Naive thymus-derived CD8-positive, alpha-beta T cell (primary cell): ENCODE measurements around the gene WDTC1. TPM values are rescaled to one million over a fixed set of nuclear protein-coding genes. Genes with fewer than 3 reads are reported as not detected.
"Not testable (repeated sequence)": the region's sequence is repeated elsewhere in the genome, so short reads cannot be mapped to it uniquely, and the experiment has no call there.

Experiments
- ATAC-seq, 2 donors: fragments of 150-1000 bp; cut with Tn5 transposase in 1 of 2; sonication (Bioruptor Pico), chemical (Tn5 transposase) in 1 of 2; 1 replicate in 1 of 2; 2 replicates in 1 of 2; pipeline ENCODE4 v1.10.0; 2021; ENCODE audit warnings: mild to moderate bottlenecking in 2 of 2, moderate library complexity in 2 of 2
- POLR2A ChIA-PET: fragments of 350-600 bp; sonication (Branson Sonifier 250); formaldehyde crosslinking; loops from one replicate; lab custom pipeline; 2021; ENCODE audit warnings: antibody characterized with exemption; lab: Charles Lee
- DNase-seq, 10 donors: peaks; one replicate each; pipeline versions ENCODE4 v3.0.0 to v3.0.0-alpha.2; 2020 to 2022
- H3K27ac Mint-ChIP-seq, 10 donors: one replicate each; pipeline ENCODE4 v1.8.0; 2020 to 2022; ENCODE audit warnings: mild to moderate bottlenecking in 10 of 10, mixed read lengths in 10 of 10, moderate library complexity in 4 of 10, inconsistent platforms in 1 of 10
- H3K27me3 Mint-ChIP-seq, 5 donors: one replicate each; pipeline ENCODE4 v1.8.0; 2021 to 2022; ENCODE audit warnings: mixed read lengths in 5 of 5
- H3K36me3 Mint-ChIP-seq, 3 donors: one replicate each; pipeline ENCODE4 v1.8.0; 2020 to 2022; ENCODE audit warnings: mixed read lengths in 3 of 3, mild to moderate bottlenecking in 2 of 3, inconsistent platforms in 1 of 3
- H3K4me1 Mint-ChIP-seq, 4 donors: one replicate each; pipeline ENCODE4 v1.8.0; 2021 to 2022; ENCODE audit warnings: mixed read lengths in 4 of 4
- H3K4me3 Mint-ChIP-seq, 10 donors: one replicate each; pipeline ENCODE4 v1.8.0; 2020 to 2022; ENCODE audit warnings: mild to moderate bottlenecking in 10 of 10, mixed read lengths in 10 of 10, moderate library complexity in 6 of 10, inconsistent platforms in 1 of 10
- H3K9me3 Mint-ChIP-seq, 9 donors: one replicate each; pipeline ENCODE4 v1.8.0; 2020 to 2022; ENCODE audit warnings: mixed read lengths in 9 of 9, mild to moderate bottlenecking in 3 of 9, inconsistent platforms in 1 of 9, moderate library complexity in 1 of 9
- polyA plus RNA-seq, 3 donors: library from polyadenylated mRNA; unstranded; fragments of 300-500 nt; fragmentation: Illumina TruSeq; gene quantifications; one replicate each; pipeline ENCODE4 v1.2.3, GENCODE V29; 2021
- total RNA-seq, 8 experiments: library from RNA in 2 of 8; stranded (reverse) in 2 of 8; gene quantifications; one replicate each; pipeline ENCODE4 v1.2.3 and lab custom pipeline; 2021 to 2026

The WDTC1 gene
- total and polyA plus RNA-seq, 5 experiments from 2014 or later: 4.0 to 58.2 (median 5.8) TPM

GRCh38 chr1:27255136-27255535 lies 20.7 kb downstream of the WDTC1 start:
- Mint-ChIP-seq H3K4me1 (peaks cover 17 to 75% (median 59%) of the 10 kb centered on the region in 4 donors), H3K27ac (peak overlapping the region in 8 of 10 donors; percentile 0 to 66 (median 19)), H3K9me3 (no peaks in the 10 kb centered on the region), H3K4me3 (peak overlapping the region in 9 of 10 donors; percentile 2 to 50 (median 24)), H3K36me3 (peaks cover 0 to 5% (median 0%) of the 10 kb centered on the region in 3 donors), H3K27me3 (no peaks in the 10 kb centered on the region)
- DNase-seq: no peak
- POLR2A ChIA-PET: no interaction called here
- no peak for ATAC-seq

- H3K27ac Mint-ChIP-seq: peak overlapping the region in 6 of 10 donors; percentile 19 to 85 (median 82)
- H3K9me3 Mint-ChIP-seq: no peaks in the 10 kb centered on the region
- peaks cover 17 to 64% (median 53%) of the 10 kb centered on the region in 4 donors for H3K4me1 Mint-ChIP-seq
- H3K4me3 Mint-ChIP-seq: peak overlapping the region in 2 of 10 donors; percentile 13 to 26
- POLR2A ChIA-PET: interaction anchor here (0.5 to 1.3 kb wide), 2 partner anchors 17 to 20 kb away, joined by 3 to 5 read pairs; no protein-coding TSS in a partner anchor
- H3K36me3 Mint-ChIP-seq: peaks cover 0 to 12% (median 9%) of the 10 kb centered on the region in 3 donors
- no peaks in the 10 kb centered on the region for H3K27me3 Mint-ChIP-seq
- no peak for ATAC-seq
- no peak for DNase-seq
These were observed 22.7 kb downstream of the WDTC1 start for GRCh38 chr1:27257155-27257554.

- Mint-ChIP-seq H3K27me3 (no peaks in the 10 kb centered on the region), H3K4me3 (peak overlapping the region; percentile 16 to 80 (median 58)), H3K36me3 (peaks cover 0 to 23% (median 14%) of the 10 kb centered on the region in 3 donors), H3K9me3 (no peaks in the 10 kb centered on the region), H3K4me1 (peaks cover 14 to 50% (median 39%) of the 10 kb centered on the region in 4 donors), H3K27ac (peak overlapping the region; percentile 56 to 97 (median 86))
- POLR2A ChIA-PET: interaction anchor here (0.6 to 1.3 kb wide), 5 partner anchors 22 to 262 kb away, joined by 3 to 6 read pairs (median 3); partner anchors contain the start of gene WDTC1
- peak; percentile 86 to 88 for ATAC-seq
- DNase-seq: peak in 4 of 10 donors; percentile 6 to 52 (median 40)
These were observed 24.2 kb downstream of the WDTC1 start for GRCh38 chr1:27258598-27258997.

GRCh38 chr1:27267153-27267552 lies 32.7 kb downstream of the WDTC1 start:
- Mint-ChIP-seq H3K27ac (peak overlapping the region in 1 of 10 donors; percentile 19), H3K36me3 (peaks cover 4 to 66% (median 10%) of the 10 kb centered on the region in 3 donors), H3K9me3 (no peaks in the 10 kb centered on the region), H3K4me3 (no peak overlapping the region), H3K4me1 (peaks cover 0 to 1% (median under 1%) of the 10 kb centered on the region in 4 donors), H3K27me3 (no peaks in the 10 kb centered on the region)
- ATAC-seq: no peak
- DNase-seq: no peak
- POLR2A ChIA-PET: no interaction called here

- Mint-ChIP-seq H3K27ac (no peak overlapping the region), H3K4me1 (peaks cover 0 to 1% (median under 1%) of the 10 kb centered on the region in 4 donors), H3K4me3 (no peak overlapping the region), H3K27me3 (no peaks in the 10 kb centered on the region), H3K9me3 (no peaks in the 10 kb centered on the region), H3K36me3 (peaks cover 7 to 60% (median 8%) of the 10 kb centered on the region in 3 donors)
- no peak for ATAC-seq
- POLR2A ChIA-PET: no interaction called here
- DNase-seq: no peak
These were observed 34.8 kb downstream of the WDTC1 start for GRCh38 chr1:27269276-27269675.

- peak overlapping the region in 3 of 10 donors; percentile 6 to 35 (median 12) for H3K27ac Mint-ChIP-seq
- DNase-seq (no peak), ATAC-seq (no peak)
- no peaks in the 10 kb centered on the region for H3K27me3 Mint-ChIP-seq
- no peak overlapping the region for H3K4me3 Mint-ChIP-seq
- POLR2A ChIA-PET: no interaction called here
- peaks cover 0 to 18% (median under 1%) of the 10 kb centered on the region in 4 donors for H3K4me1 Mint-ChIP-seq
- peaks cover 0 to 6% (median 2%) of the 10 kb centered on the region in 9 donors for H3K9me3 Mint-ChIP-seq
- H3K36me3 Mint-ChIP-seq: peaks cover 21 to 56% (median 28%) of the 10 kb centered on the region in 3 donors
These were observed 39.8 kb downstream of the WDTC1 start for GRCh38 chr1:27274204-27274603.

- Mint-ChIP-seq H3K27ac (peak overlapping the region in 2 of 10 donors; percentile 8 to 21), H3K9me3 (peaks cover 0 to 6% (median 2%) of the 10 kb centered on the region in 9 donors)
These were observed 41.3 kb downstream of the WDTC1 start for GRCh38 chr1:27275696-27276095.

GRCh38 chr1:27284425-27285273 lies 50.2 kb downstream of the WDTC1 start:
- Mint-ChIP-seq H3K36me3 (peaks cover 4 to 53% (median 5%) of the 10 kb centered on the region in 3 donors), H3K27ac (peak overlapping the region in 6 of 10 donors; percentile 3 to 72 (median 28)), H3K9me3 (no peaks in the 10 kb centered on the region), H3K4me1 (peaks cover 3 to 7% (median 5%) of the 10 kb centered on the region in 4 donors), H3K4me3 (no peak overlapping the region), H3K27me3 (no peaks in the 10 kb centered on the region)
- peak; percentile 69 to 94 (median 84) for DNase-seq
- ATAC-seq: peak; percentile 94 to 99
- POLR2A ChIA-PET: interaction anchor here (3.4 kb wide), 1 partner anchor 172 kb away, joined by 14 read pairs; no protein-coding TSS in a partner anchor

More at GRCh38 chr1:27275696-27276095, 41.3 kb downstream of the WDTC1 start:
- no peak for ATAC-seq
- POLR2A ChIA-PET: no interaction called here
- H3K36me3 Mint-ChIP-seq: peaks cover 19 to 45% (median 26%) of the 10 kb centered on the region in 3 donors
- no peaks in the 10 kb centered on the region for H3K27me3 Mint-ChIP-seq
- H3K4me1 Mint-ChIP-seq: peaks cover 0 to 19% (median 0%) of the 10 kb centered on the region in 4 donors
- H3K4me3 Mint-ChIP-seq: no peak overlapping the region
- no peak for DNase-seq

GRCh38 chr1:27285274-27285660 lies 50.8 kb downstream of the WDTC1 start:
- Mint-ChIP-seq H3K27ac (no peak overlapping the region), H3K4me3 (no peak overlapping the region), H3K36me3 (peaks cover 5 to 58% (median 6%) of the 10 kb centered on the region in 3 donors), H3K9me3 (no peaks in the 10 kb centered on the region), H3K4me1 (peaks cover 3 to 5% (median 5%) of the 10 kb centered on the region in 4 donors), H3K27me3 (no peaks in the 10 kb centered on the region)
- DNase-seq (no peak), ATAC-seq (no peak)
- POLR2A ChIA-PET: interaction anchor here (0.7 to 3.4 kb wide), 3 partner anchors 17 to 172 kb away, joined by 3 to 14 read pairs (median 3); no protein-coding TSS in a partner anchor

GRCh38 chr1:27285821-27286220 lies 51.4 kb downstream of the WDTC1 start:
- H3K27me3 Mint-ChIP-seq, H3K4me1 Mint-ChIP-seq, H3K9me3 Mint-ChIP-seq, H3K4me3 Mint-ChIP-seq, ATAC-seq, DNase-seq: not testable (repeated sequence)
- Mint-ChIP-seq H3K36me3 (peaks cover 5 to 64% (median 6%) of the 10 kb centered on the region in 3 donors), H3K27ac (peak overlapping the region in 1 of 10 donors; percentile 14)
- POLR2A ChIA-PET: interaction anchor here (0.7 to 3.4 kb wide), 3 partner anchors 17 to 173 kb away, joined by 3 to 14 read pairs (median 3); no protein-coding TSS in a partner anchor

GRCh38 chr1:27289125-27289524 lies 54.7 kb downstream of the WDTC1 start:
- POLR2A ChIA-PET, H3K4me1 Mint-ChIP-seq, H3K27ac Mint-ChIP-seq, H3K9me3 Mint-ChIP-seq, H3K4me3 Mint-ChIP-seq, ATAC-seq, DNase-seq, H3K27me3 Mint-ChIP-seq: not testable (repeated sequence)
- H3K36me3 Mint-ChIP-seq: peaks cover 5 to 67% (median 11%) of the 10 kb centered on the region in 3 donors

GRCh38 chr1:27290581-27290980 lies 56.1 kb downstream of the WDTC1 start:
- no peak for ATAC-seq
- POLR2A ChIA-PET: no interaction called here
- no peak overlapping the region for H3K4me3 Mint-ChIP-seq
- H3K36me3 Mint-ChIP-seq: peaks cover 5 to 69% (median 11%) of the 10 kb centered on the region in 3 donors
- H3K27ac Mint-ChIP-seq: peak overlapping the region in 1 of 10 donors; percentile 13
- H3K4me1 Mint-ChIP-seq: peaks cover 0 to 5% (median 2%) of the 10 kb centered on the region in 4 donors
- H3K9me3 Mint-ChIP-seq: no peaks in the 10 kb centered on the region
- DNase-seq: no peak
- H3K27me3 Mint-ChIP-seq: no peaks in the 10 kb centered on the region
